NCI-H510A treated with DMSO at 0.1 percent for 48 hours (cell line): ENCODE data around the gene ARHGEF25.

Source experiments
- DNase-seq: peaks from one replicate; lab custom pipeline; 2025; lab: John Stamatoyannopoulos, UW

Gene ARHGEF25

DNA sequence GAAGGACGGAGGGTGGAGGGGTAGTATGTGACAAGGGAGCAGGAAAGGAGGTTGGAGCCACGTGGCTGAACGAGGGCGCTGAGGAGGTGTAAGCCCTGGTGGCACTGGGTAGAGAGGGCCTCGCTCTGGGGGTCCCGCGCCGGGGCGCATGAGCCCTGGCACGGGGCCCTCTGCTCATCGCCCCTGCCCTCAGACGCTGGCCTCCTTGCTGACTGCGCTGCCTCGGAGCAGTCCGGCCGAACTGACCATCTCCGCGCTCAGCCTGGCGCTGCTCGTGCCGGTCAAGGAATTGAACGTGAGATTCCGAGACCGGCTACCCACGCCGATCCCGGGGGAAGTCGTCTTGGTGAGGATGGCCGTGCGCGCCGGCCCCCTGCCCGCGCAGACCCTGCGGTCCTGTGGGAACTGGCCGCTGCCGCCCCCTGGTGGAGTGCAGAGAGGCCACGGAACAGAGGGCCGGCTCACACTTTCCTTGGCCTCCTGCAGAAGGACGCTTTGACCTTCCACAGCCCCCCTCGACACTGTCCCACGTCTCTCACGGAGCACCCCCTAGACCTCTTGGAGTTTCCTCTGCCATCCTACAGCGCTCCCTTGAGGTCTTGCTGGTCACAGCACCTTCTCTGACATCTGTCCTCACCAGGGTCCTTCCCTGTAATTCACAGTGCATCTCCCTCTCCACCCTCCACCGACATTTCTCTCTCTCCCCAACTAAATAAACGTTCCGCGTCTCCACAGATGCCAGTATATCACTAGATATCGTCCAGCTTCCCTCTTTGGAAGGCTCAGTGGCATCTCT lies 10.5 kb downstream of the ARHGEF25 start:
- peak; percentile 45 for DNase-seq

DNA sequence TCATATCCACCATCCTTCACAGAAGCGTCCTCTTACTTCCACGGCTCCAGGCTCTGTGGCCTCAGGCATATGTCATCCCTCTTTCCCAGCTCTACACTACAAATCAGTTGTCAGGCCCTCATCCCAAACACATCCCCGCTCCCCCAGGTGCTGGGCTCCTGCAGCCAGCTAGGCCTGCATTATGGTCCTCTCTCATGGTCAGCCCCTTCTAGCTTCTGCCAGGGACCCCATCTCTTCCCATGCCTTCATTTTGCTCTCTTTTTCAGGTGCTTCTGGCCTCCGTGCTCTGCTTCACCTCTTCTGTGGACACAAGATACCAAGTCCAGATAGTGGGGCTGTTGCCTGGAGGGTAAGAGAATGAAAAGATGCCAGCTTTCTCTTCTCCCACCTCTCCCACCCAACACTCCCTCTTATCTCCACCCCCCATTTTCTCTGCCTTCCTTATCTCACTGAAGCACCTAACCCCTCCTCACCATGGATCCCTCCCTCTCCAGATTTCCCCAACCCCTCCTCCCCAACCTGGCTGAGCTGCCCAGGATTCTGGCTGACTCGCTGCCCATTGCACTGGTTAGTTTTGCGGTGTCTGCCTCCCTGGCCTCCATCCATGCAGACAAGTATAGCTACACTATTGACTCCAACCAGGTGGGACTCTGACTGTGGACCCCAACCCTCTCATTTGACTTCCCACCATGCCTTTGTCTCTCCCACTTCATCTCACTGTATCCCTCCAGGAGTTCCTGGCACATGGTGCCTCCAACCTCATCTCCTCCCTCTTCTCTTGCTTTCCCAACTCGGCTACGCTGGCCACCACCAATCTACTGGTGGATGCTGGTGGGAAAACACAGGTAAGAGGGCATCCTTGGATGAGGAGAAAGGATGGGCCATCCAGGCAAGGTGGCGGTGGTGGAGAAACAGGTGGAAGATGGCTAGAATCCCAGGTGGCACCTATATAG lies 11.3 kb downstream of the ARHGEF25 start:
- DNase-seq = no peak

DNA sequence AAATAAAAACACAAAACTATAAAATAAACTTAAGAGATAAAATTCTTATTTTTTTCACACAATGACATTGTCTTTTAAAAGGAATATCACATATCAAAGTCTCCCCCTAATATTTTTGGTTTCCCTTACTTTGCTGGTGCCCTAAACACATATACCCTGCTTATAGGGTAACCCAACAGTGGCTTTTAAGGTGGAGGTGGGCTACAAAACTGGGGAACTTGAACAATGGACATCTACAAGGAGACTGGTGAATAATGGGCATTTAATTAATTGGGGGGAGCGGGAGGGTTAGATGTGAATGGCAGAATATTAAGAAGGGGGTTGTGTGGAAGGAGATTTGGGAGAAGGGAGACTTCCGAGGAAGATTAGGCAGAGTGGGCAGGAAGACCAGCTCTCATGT lies 12.2 kb downstream of the ARHGEF25 start:
- no peak for DNase-seq

DNA sequence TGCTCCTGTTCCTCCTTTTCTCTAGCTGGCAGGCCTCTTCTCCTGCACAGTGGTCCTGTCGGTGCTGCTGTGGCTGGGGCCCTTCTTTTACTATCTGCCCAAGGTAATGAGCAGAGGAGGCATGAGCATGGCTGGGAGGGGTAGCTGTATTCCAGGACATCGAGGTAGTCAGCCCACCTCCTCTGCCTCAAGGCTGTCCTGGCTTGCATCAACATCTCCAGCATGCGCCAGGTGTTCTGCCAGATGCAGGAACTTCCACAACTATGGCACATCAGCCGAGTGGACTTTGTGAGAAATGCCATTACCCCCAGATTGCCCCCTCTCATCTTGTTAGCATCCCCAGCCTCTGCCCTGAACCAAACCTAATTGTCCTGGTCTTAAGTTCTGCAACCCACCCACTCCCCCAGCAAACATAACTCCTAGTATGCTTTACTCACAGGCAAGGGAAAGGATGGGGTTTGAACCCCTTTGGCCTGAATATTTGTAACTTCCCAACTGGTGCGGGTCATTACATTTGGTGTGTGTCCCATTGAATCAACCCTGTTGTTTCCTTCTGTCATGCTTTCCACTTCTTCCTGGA lies 12.7 kb downstream of the ARHGEF25 start:
- no peak for DNase-seq

DNA sequence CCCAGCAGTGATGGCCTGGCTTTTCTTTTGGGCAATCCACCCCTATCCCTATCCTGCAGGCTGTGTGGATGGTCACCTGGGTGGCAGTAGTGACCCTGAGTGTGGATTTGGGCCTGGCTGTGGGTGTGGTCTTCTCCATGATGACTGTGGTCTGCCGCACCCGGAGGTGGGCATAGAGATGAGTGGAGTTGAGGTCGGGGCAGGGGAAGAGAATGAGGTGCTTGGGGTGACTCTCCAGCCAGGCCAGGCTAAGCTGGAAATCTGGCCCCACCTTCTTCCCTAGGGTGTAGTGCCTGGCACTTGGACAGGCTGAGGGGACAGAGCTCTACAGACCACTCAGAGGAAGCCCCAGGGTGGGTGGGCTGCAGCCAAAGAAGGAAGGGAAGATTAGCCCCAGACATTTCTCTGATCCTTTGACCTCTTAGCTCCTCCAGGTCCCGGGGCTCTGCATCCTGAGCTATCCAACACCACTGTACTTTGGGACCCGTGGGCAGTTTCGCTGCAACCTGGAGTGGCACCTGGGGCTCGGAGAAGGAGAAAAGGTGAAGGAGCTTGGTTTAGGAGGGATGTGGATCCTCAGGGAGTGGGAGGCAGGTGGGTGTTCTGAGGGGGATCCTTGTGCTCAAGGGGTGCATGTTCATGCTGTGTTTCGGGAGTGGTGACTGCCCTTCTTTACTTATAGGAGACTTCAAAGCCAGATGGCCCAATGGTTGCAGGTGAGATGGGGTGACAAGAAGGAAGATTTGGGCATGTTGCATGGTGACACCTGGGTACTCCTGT lies 13.4 kb downstream of the ARHGEF25 start:
- no peak for DNase-seq

DNA sequence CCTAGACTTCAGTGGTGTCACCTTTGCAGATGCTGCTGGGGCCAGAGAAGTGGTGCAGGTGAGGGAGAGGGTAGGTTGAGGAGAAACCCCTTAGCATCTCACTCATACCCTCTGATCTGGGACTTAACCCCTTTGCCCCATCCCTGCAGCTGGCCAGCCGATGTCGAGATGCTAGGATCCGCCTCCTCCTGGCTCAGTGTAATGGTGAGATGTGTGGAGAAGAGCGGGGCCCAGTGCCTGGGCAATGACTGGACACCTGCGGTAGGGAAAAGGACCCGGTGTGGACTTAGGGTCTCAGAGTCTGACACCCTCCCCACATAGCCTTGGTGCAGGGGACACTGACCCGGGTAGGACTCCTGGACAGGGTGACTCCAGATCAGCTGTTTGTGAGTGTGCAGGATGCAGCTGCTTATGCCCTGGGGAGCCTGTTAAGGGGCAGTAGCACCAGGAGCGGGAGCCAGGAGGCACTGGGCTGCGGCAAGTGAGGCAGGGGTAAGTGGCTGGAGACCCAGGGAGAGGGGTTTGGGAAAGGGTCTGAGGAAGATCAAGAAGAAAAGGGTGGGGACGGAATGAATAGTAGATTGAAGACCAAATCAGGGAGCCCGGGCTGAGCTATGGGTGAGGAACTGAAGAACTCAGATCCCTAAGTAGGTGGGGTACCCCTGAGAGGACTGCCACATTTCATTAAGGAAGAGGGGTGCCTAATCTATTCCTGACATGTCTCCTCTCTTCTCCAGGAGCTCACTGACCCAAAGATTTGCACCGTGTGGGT lies 14.2 kb downstream of the ARHGEF25 start:
- no peak for DNase-seq

DNA sequence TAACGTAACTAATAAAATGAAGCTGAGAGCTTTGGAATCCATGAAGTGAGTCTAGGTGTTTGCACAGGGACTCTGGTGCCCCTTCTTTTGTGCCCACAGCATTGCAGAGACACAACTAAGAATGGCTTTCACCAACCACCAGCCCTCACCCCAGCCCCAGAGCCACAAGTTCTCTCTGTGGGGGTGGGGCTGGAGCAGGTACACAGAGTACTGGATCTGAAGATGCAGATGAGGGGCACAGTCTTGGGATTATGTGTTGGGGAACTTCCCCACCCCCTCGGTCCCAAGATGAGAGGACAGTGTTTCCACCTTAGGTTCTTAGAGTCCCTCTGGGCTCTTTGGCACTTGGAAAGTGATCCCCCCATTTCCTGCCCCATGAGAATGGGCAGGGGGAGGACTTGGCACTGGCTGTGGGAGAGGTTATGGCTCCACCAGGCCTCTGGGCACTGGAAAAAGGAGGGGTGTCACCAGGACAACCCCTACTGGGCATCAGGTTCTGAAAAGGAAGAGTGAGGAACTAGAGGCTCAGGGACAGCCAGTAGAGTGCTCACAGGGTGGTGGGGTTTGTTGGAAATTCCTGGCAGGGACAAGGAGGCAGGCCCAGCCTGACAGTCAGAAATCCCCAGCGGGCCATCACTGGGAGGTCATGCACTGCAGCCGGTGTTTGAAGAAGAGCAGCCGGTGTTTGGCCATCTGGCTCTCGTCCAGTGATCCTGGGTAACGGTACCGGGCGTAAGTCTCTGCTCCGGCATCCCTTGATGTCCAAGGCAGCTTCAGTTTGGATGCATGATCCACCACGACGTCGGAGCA lies 15.1 kb downstream of the ARHGEF25 start:
- DNase-seq = no peak

DNA sequence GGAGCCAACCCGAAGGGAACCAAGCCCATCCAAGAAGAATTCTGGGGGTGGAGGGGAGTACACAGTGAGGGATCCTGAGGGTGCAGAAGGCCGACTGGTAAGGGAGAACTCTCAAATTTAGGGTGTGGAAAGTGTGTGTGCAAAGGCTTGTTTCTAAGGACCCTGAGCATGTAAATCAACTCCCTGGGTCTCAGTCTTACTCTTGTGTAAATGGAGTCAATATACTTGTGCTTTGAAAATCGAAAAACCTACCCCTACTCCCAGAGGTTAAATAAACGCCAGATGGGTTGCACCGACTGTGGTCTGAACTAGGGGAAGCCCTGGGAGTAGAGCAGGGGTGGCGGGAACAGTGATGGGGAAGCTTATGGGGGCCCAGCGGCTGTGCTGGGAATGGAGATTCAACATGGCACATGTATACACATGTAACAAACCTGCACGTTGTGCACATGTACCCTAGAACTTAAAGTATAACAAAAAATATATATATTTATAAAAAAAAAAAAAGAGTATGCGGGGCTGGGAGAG lies 15.7 kb downstream of the ARHGEF25 start:
- no peak for DNase-seq

DNA sequence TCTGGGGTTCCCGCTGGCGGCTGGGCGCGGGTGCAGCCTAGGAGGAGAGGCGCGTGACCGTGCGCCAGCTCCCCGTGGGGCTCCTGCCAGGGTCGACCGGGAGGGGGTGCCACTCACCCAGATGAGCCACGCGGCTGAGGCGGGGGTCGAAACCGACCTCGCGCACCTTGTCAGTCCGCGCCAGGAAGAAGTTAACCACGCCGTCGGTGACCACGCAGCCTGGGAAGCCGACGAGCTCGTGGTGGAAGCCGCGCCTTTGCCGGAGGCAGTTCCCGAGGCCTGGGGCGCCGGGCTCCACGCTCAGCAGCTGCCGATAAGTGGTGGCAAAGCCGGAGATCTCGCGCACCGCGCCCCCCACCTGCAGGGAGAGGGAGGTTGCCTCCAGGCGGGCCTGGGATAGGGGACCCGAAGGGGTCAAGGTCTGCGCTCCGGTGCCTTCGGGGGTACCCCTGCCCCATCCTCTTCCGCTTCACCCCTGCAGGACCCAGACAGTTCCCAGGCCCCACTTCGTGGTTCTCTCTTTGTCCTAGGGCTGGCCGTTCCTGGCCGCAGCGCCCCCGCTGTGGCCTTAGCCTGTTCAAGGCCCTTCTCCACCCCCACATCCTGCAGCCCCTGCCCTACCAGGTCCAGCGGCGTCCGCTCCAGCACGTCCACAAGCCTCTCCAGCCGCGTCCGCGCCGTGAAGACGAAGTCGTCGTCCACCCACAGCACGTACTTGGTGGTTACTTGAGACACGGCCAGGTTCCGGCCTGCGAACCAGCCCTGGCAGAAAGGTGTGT lies 16.5 kb downstream of the ARHGEF25 start:
- no peak for DNase-seq

DNA sequence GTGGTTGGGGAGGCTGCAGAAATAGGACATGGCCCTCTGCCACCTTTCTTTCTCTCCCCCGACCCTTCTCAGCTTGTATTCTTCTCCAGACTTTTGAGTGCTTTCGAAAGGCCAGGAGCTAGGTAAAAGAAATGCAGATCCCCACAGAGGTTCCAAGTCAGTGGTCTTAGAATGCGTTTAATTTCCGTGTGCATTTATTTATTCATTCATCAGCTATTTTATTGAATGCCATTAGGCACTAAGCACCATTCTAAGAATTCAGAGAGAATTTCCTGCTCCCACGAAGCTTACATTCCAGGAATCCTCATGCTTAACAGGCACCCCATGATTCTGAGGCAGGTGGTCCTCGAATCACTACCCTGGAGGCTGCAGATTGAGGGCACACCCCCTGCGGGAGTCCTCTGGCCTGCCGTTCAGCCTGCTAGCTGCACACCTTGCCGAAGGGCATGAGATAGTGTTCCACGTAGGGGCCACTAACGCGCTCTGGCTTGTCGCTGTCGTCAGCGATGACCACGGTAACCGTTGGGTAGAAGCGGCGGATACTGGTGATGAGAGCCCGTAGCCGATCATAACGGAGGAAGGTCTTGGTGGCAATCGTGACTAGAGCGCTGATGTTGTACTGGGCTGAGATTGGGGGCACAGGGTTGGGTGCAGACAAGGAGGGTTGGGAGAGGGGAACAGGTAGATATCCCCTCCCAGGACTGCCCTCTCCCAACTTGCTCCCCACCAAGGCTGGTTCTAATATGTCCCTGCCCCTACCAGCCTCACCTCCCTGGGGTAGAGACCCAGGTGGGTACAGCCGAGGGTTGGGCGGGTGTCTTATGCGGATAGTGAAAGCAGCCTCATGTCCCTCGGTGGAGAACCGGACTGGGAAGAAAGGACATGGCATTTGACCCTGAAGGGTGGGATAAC lies 17.3 kb downstream of the ARHGEF25 start:
- no peak for DNase-seq

DNA sequence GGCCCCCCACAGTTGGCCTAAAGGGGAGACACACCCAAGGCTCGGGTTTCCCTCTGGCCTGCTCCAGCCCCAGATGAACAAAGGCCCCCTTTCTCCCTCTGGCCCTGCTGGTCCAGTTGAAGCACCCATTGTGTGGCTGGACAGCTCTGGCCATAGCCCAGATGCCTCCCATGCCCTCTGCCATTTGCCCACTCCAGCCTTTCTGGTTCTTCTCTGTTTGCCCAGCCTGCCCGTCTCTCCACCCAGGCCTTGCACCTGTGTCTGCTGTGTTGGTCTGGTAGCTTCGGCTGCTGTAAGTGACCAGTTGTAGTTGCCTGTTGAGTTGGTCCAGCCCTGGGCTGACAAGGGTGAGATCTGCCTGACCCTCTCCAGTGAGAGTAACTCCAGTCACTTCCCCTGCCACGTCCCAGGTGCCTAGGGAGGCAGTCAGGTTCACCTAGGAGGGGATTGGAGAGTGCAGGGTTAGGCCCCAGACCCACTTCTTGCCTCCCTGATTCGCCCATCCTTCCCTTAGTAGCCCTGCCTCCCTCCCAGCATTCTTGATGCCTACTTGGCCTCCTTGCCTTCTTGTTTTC lies 18.7 kb downstream of the ARHGEF25 start:
- DNase-seq = no peak

DNA sequence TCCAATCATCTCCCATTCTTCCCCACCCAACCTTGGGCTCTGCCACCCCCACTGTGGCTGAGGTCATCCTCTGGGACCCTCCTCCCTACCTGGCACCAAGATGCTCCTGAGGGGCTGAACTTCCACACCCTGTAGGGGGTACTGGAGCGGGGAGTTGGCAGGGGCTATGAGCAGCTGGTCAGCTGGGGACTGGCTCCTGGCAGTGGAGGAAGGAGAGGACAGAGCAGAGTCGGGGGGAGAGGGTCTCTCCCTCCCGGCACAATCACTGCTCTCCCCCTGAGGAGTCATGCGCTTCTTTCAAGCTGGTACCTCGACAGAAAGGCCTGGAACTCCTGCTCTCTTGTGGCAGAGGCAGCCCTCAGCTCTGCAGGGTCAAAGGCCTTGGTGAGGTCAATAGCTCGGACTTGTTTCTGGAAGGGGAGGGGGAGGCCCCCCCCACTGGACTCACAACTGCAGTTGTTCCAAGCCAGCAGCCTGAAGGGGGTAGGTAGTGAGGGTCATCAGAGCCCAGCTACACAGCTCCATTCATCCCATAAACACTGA lies 19.7 kb downstream of the ARHGEF25 start:
- no peak for DNase-seq

DNA sequence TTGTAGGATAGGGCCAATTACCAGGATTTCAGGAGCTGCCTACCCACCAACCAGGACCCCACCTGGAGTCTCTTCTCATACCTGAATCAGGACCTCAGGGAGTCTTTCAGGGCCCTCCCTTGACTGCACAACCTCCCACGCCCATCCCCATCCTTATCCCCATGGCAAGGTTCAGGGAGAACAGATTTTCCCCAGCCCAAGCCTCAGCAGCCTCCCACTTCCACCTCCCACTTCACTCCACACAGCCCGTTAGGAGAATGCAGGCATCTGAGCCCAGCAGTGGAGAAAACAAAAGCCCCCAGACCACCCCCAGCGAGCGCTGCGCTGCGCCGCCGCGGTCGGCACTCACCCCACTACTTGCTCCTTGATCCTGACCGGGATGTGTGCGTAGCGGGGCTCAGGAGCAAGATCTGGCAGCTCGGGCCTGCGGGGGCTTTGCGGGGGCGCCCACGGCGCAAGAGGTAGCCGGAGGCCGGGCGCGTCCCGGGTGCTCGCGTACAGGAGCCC lies 20.4 kb downstream of the ARHGEF25 start:
- no peak for DNase-seq

DNA sequence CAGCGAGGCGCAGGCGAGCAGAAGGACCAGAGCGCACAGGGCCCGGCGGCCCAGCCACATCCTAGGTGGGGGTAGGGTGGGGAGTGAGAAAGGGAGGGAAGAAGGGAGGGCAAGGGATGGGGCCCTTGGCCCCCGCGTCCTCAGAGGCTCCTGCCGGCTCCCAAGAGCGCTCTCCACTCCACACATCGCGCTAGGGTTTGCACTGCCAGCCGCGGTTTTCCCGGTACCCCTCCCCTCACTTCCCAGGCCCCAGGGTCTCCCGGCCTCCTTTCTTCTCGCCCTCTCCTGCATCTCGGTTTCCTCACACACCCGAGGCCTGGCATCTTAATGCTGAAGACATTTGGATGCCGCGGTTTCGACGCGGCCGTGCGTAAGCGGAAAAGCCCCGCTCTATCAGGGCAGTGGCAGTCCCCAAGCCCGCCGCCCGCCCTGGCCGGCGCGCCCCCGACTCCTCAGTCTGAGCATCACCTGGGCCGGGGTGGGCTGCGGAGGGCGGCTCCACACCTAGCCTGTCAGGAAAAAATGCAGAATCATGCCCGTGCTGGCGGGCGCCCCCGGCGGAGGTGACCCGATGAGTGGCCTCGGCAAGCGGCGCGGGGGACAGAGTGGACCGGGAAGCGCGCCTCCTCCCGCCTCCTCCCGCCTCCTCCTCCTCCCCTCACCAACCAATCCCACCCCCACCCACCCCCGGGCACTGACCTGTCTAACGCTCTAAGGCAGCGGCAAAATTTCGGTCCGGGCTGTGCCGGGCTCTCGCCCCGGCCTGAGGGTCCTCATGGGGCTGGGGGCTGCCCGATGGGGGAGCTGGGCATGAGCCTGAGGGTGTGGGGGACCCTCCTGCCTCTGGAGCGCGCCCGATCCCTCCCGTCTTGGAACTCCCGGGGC lies 21.1 kb downstream of the ARHGEF25 start:
- peak; percentile 33 for DNase-seq

DNA sequence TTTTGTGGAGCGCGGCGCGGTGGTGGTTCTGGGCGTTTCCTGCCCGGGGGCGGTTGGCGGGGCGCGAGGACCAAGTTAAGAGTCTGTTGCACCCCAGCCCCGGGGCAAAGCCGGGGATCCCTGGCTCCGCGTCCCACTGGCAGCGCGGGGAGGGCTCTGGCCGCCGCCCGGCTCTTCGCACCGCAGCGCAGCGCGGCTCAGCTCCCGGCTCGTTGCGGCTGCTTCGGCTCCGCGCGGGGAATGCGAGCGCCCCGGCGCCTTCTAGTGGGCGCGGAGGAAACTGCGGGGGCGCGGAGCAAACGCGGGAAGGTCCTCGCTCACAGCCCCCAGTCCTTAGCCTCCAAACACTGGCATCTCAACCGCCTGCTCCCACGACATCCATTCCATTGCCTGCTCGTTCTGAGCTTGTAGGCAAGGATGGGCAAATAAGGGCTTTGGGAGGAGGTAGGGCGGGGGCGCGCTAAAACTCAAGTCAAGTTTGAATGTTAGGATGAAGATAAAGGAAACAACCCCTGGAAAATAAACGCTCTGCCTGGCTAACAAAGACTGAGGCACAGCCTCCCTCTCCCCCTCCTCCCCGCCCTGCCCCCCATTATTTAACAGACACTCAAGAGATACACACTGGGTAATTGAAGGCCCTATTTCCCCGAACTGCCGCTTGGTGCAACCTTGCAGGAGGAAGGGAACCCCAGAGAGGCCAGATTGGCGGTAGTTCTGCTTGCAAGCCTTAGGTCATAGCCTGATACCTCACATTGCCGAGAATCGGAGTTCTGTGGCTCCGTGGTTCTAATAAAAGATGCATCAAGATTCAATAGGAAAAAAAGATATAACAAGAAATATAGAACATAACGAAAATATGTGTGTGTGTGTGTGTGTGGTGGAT lies 22.0 kb downstream of the ARHGEF25 start, which contains the start of gene B4GALNT1:
B4GALNT1 (minus strand) TSS at position 244 of the 883 bp plus-strand sequence. CDS start 1,069 bp downstream, outside the sequence.
- peak; percentile 85 for DNase-seq
